NK-92 treated with Interleukin-12 subunit alpha and Interleukin-12 subunit beta, amount 100 ng/mL, for 24 hours (cell line): ENCODE data around the gene CFAP61.

Experiments
- DNase-seq: peaks from one replicate; lab custom pipeline; 2025; lab: John Stamatoyannopoulos, UW

Gene CFAP61

GRCh38 chr20:20364593-20365479 is 312.5 kb downstream of the CFAP61 start:
- DNase-seq, result no peak

GRCh38 chr20:20365480-20366161 is 313.3 kb downstream of the CFAP61 start:
- no peak for DNase-seq

GRCh38 chr20:20366551-20366875 is 314.2 kb downstream of the CFAP61 start:
- DNase-seq, result no peak

GRCh38 chr20:20366876-20367574 is 314.7 kb downstream of the CFAP61 start:
- no peak for DNase-seq

- no peak for DNase-seq
Observed at GRCh38 chr20:20367575-20368417, 315.5 kb downstream of the CFAP61 start, which contains the start of gene INSM1. Gene INSM1 (plus strand): TSS chr20:20368104. CDS start chr20:20368268, 164 bp downstream.

- DNase-seq, result no peak
Observed at GRCh38 chr20:20368418-20369249, 316.3 kb downstream of the CFAP61 start.

- DNase-seq, result no peak
Observed at GRCh38 chr20:20369250-20370093, 317.1 kb downstream of the CFAP61 start.

- DNase-seq, result no peak
Observed at GRCh38 chr20:20370094-20370575, 317.8 kb downstream of the CFAP61 start.

- DNase-seq, result no peak
Observed at GRCh38 chr20:20371083-20371482, 318.8 kb downstream of the CFAP61 start.

- DNase-seq, result no peak
Observed at GRCh38 chr20:20371681-20372080, 319.3 kb downstream of the CFAP61 start.

GRCh38 chr20:20373091-20373571 is 320.8 kb downstream of the CFAP61 start:
- no peak for DNase-seq

GRCh38 chr20:20375862-20376261 is 323.5 kb downstream of the CFAP61 start:
- DNase-seq, result no peak

GRCh38 chr20:20386192-20386591 is 333.9 kb downstream of the CFAP61 start:
- DNase-seq, result no peak

- no peak for DNase-seq
Observed at GRCh38 chr20:20390393-20390792, 338.1 kb downstream of the CFAP61 start.

- DNase-seq, result no peak
Observed at GRCh38 chr20:20391115-20391514, 338.8 kb downstream of the CFAP61 start.

- DNase-seq, result no peak
Observed at GRCh38 chr20:20391766-20392165, 339.4 kb downstream of the CFAP61 start.

- DNase-seq, result no peak
Observed at GRCh38 chr20:20393207-20394120, 341.1 kb downstream of the CFAP61 start.

GRCh38 chr20:20395087-20395486 is 342.8 kb downstream of the CFAP61 start:
- DNase-seq, result no peak
